Endothelial cell of umbilical vein (primary cell): Measurements from ENCODE around the gene ERBB3.

Experiments used
- EZH2 ChIP-seq: IDR thresholded peaks from 2 replicates; pipeline ENCODE4 v1.6.1; 2012; ENCODE audit warnings: borderline replicate concordance, low read depth, mild to moderate bottlenecking, moderate library complexity, low read length, inconsistent platforms; ENCODE audit not compliant: severe bottlenecking
- TF ChIP-seq, protein P1 (sequence below), 2 donors: IDR thresholded peaks; 1 replicate in 1 of 2; 2 replicates in 1 of 2; pipeline ENCODE4 v1.5.1; 2011; ENCODE audit warnings: low read length in 2 of 2, mild to moderate bottlenecking in 2 of 2, moderate library complexity in 2 of 2, control low read depth in 1 of 2, inconsistent platforms in 1 of 2, low read depth in 1 of 2; ENCODE audit not compliant: insufficient read depth in 1 of 2; ENCODE audit errors: extremely low read depth in 1 of 2

DNA sequence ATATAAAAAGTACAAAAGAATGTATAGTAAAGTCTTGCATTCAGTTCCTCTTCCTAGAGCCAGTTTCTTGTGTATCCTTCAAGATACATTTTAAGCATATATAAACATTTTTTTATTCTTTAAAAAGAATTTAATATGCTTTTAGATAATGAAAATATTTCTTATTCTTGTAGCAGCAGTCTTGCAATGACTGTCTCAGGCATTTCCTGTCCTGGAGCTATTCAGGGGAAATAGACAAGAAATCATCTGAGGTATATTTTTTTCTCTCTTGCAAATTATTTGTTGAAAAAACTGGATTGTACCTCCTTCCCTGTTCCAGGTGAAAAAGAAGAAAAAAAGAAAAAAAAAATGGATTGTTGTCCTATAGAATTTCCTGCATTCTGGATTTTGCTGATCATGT lies 17.0 kb upstream of the ERBB3 start:
- TF ChIP-seq, protein P1, sequence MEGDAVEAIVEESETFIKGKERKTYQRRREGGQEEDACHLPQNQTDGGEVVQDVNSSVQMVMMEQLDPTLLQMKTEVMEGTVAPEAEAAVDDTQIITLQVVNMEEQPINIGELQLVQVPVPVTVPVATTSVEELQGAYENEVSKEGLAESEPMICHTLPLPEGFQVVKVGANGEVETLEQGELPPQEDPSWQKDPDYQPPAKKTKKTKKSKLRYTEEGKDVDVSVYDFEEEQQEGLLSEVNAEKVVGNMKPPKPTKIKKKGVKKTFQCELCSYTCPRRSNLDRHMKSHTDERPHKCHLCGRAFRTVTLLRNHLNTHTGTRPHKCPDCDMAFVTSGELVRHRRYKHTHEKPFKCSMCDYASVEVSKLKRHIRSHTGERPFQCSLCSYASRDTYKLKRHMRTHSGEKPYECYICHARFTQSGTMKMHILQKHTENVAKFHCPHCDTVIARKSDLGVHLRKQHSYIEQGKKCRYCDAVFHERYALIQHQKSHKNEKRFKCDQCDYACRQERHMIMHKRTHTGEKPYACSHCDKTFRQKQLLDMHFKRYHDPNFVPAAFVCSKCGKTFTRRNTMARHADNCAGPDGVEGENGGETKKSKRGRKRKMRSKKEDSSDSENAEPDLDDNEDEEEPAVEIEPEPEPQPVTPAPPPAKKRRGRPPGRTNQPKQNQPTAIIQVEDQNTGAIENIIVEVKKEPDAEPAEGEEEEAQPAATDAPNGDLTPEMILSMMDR (IDR thresholded peaks at IDR 0.05; ENCODE audit: extremely low read depth in 1 of 2, insufficient read depth in 1 of 2, low read depth in 1 of 2, low read length in 2 of 2): no peak
- TF ChIP-seq EZH2: no peak
